KMS-11 (cell line): ENCODE results near the gene SLC6A18.

ENCODE experiments used
- H2AFZ ChIP-seq: fragments of 200-600 bp; sonication (generic); 2 replicates; pipeline ENCODE4 v1.6.1; 2016; ENCODE audit warnings: antibody characterized with exemption, mixed run types, low read depth
- H3K27ac ChIP-seq: fragments of 200-600 bp; sonication (generic); 2 replicates; pipeline ENCODE4 v1.6.1; 2016; ENCODE audit warnings: mild to moderate bottlenecking, mixed run types
- H3K27me3 ChIP-seq: fragments of 200-600 bp; sonication (generic); 2 replicates; pipeline ENCODE4 v1.6.1; 2017; ENCODE audit warnings: mild to moderate bottlenecking, low read depth, mixed run types, moderate library complexity; ENCODE audit not compliant: insufficient read depth
- H3K36me3 ChIP-seq: fragments of 200-600 bp; sonication (generic); 2 replicates; pipeline ENCODE4 v1.6.1; 2017; ENCODE audit warnings: mild to moderate bottlenecking, mixed run types; ENCODE audit not compliant: insufficient read depth
- H3K4me1 ChIP-seq: fragments of 200-600 bp; sonication (generic); 2 replicates; pipeline ENCODE4 v1.6.1; 2016; ENCODE audit warnings: mild to moderate bottlenecking, low read depth, mixed run types; ENCODE audit not compliant: poor library complexity, severe bottlenecking
- H3K4me2 ChIP-seq: fragments of 200-600 bp; sonication (generic); 2 replicates; pipeline ENCODE4 v1.7.0; 2016; ENCODE audit warnings: mild to moderate bottlenecking, mixed run types
- H3K4me3 ChIP-seq: fragments of 200-600 bp; sonication (generic); IDR thresholded peaks from 2 replicates; pipeline ENCODE4 v1.6.1; 2017; ENCODE audit warnings: low read depth, low read length, mixed read lengths; ENCODE audit not compliant: insufficient read depth
- H3K79me2 ChIP-seq: fragments of 200-600 bp; sonication (generic); 2 replicates; pipeline ENCODE4 v1.6.1; 2016; ENCODE audit warnings: low read depth, mixed run types; ENCODE audit not compliant: insufficient read depth
- H3K9ac ChIP-seq: fragments of 200-600 bp; sonication (generic); 2 replicates; pipeline ENCODE4 v1.6.1; 2016; ENCODE audit warnings: mild to moderate bottlenecking, mixed run types
- H4K20me1 ChIP-seq: fragments of 200-600 bp; sonication (generic); 2 replicates; pipeline ENCODE4 v1.6.1; 2016; ENCODE audit warnings: mild to moderate bottlenecking, mixed run types; ENCODE audit not compliant: insufficient read depth
- TF ChIP-seq, protein P1 (sequence below): fragments of 200-600 bp; sonication (generic); conservative IDR thresholded peaks from 2 replicates; pipeline ENCODE4 v1.6.1; 2017; ENCODE audit warnings: low read depth, mild to moderate bottlenecking, antibody characterized with exemption, low read length, moderate library complexity, mixed read lengths

The SLC6A18 gene

DNA sequence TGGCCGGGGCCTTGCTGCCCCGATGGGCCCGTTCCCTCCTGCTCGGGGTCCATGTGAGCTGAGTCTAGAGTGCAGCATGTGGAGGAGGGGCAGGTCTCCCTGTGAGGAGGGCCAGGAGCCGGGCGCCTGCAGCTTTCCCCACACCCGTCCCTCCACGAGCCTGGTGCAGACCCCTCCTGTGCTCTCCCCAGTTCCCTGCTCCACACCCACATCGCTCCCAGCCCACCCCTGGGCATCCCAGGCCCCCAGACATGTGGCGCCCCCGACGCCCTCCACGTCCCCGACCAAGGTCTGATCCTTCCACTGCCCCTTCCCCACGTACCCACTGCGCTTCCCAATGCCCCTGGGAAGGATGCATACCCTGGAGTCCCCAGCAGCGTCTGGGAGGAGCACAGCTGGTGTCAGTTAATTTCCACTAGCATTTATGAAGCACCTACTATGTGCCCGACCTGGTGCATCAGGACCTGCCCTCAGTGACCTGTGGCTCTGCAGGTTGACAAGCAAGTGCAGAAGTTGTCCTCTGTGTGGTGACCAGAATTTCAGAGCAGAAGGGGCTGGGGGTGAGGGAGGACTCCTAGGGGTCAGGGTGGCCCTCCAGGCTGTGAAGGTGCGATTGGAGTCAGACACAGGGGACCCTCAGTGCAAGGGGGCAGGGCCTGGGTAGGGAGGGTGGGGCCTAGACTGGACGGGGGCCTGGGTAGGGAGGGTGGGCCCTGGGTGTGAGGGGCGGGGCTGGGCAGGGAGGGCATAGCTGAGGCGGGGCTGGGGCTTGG, 10.8 kb upstream of the SLC6A18 start:
- Histone ChIP-seq H3K9ac (no peak overlapping the region), H4K20me1 (no peaks in the 10 kb centered on the region), H2AFZ (no peak overlapping the region)

DNA sequence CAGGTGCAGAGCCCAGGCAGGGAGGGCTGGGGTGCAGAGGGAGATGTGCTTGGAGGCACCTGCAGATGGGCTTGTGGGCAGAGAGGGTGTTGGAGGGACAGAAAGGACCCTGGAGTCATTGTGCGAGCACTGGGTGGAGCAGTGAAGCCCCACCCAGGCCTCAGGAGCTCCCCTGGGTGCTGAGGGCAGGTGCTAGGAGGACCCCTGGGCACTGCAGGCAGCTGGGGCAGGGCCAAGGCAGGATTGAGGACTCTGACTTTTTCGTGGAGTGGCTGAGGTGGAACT, 10.3 kb upstream of the SLC6A18 start:
- Histone ChIP-seq H3K79me2 (no peaks in the 10 kb centered on the region), H3K4me2 (no peak overlapping the region), H3K27me3 (peaks cover 13% of the 10 kb centered on the region; the same call in 1 of the 2 replicates), H3K36me3 (no peaks in the 10 kb centered on the region), H3K27ac (no peak overlapping the region), H3K4me3 (no peak overlapping the region), H4K20me1 (no peaks in the 10 kb centered on the region), H2AFZ (no peak overlapping the region), H3K4me1 (peaks cover under 1% of the 10 kb centered on the region), H3K9ac (no peak overlapping the region)
- TF ChIP-seq, protein P1, sequence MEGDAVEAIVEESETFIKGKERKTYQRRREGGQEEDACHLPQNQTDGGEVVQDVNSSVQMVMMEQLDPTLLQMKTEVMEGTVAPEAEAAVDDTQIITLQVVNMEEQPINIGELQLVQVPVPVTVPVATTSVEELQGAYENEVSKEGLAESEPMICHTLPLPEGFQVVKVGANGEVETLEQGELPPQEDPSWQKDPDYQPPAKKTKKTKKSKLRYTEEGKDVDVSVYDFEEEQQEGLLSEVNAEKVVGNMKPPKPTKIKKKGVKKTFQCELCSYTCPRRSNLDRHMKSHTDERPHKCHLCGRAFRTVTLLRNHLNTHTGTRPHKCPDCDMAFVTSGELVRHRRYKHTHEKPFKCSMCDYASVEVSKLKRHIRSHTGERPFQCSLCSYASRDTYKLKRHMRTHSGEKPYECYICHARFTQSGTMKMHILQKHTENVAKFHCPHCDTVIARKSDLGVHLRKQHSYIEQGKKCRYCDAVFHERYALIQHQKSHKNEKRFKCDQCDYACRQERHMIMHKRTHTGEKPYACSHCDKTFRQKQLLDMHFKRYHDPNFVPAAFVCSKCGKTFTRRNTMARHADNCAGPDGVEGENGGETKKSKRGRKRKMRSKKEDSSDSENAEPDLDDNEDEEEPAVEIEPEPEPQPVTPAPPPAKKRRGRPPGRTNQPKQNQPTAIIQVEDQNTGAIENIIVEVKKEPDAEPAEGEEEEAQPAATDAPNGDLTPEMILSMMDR, result no peak

More for the DNA sequence above, 10.8 kb upstream of the SLC6A18 start:
- H3K4me2 ChIP-seq, result no peak overlapping the region
- H3K27ac ChIP-seq, result no peak overlapping the region
- H3K27me3 ChIP-seq, result peaks cover 13% of the 10 kb centered on the region; the same call in 1 of the 2 replicates
- TF ChIP-seq, protein P1, result no peak
- H3K79me2 ChIP-seq, result no peaks in the 10 kb centered on the region
- no peaks in the 10 kb centered on the region for H3K36me3 ChIP-seq
- peaks cover 4% of the 10 kb centered on the region for H3K4me1 ChIP-seq
- no peak overlapping the region for H3K4me3 ChIP-seq

DNA sequence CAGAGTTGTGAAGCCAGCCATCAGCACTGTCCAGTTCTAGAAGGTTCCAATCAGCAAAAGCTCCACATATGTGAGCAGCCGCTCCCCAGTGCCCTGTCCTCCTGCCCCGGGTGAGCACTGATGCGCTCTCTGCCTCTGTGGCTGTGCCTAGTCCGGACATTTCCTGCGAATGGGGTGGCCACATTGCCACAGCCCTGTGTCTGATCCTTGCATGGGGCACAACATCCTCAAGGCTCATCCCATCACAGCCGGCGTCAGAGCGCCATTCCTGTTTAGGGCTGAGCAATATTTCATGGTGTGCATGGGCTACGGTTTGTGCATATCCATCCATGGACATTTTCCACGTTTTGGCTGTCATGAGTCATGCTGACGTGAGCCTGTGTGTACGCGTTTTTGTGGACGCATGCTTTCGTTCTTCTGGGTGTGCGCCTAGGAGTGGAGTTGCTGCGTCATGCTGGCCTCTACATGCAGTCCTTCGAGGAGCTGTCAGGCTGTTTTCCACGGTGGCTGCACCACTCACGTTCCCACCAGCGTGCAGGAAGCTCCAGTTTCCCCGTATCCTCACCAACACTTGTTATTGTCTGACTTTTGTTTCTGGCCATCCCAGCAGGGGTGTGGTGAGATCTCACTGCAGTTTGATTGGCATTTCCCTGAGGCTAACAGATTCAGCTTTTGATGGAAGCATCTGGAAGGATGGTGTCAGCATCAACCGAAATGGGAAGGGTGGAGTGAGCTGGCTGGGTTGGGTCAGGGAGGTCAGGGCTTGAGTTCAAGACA, 9.7 kb upstream of the SLC6A18 start:
- Histone ChIP-seq H2AFZ (no peak overlapping the region), H3K27ac (no peak overlapping the region), H3K79me2 (no peaks in the 10 kb centered on the region), H3K27me3 (peaks cover 13% of the 10 kb centered on the region; the same call in 1 of the 2 replicates), H4K20me1 (no peaks in the 10 kb centered on the region), H3K4me3 (no peak overlapping the region), H3K9ac (no peak overlapping the region), H3K4me2 (no peak overlapping the region), H3K4me1 (no peaks in the 10 kb centered on the region), H3K36me3 (no peaks in the 10 kb centered on the region)
- TF ChIP-seq, protein P1, result no peak

DNA sequence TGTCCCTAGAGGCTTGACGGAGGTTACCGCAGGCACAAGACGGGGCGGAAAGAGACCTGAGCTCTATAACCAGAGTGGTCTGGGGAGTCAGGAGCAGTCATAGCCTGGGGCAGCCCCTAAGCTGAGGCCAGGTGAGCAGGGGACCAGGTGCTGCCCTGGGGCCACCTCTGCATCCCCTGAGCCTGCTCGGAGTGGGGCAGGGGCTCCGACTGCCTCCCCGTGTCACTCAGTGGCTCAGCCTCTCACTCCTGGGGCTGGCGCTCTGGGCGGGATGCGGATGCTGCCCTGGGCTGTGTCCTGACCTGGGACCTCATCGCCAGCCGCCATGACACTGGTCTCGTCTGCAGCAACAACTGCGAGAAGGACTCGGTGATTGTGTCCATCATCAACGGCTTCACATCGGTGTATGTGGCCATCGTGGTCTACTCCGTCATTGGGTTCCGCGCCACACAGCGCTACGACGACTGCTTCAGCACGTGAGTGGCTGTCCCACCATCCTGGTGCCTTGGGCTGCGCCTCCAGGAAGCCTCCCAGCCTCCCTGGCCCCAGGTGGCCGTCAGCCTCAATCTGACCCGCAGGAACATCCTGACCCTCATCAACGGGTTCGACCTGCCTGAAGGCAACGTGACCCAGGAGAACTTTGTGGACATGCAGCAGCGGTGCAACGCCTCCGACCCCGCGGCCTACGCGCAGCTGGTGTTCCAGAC, 8.8 kb upstream of the SLC6A18 start:
- Histone ChIP-seq H3K9ac (no peak overlapping the region), H4K20me1 (no peaks in the 10 kb centered on the region), H3K27me3 (peaks cover 13% of the 10 kb centered on the region; the same call in 1 of the 2 replicates), H3K27ac (no peak overlapping the region), H3K4me1 (no peaks in the 10 kb centered on the region), H3K79me2 (no peaks in the 10 kb centered on the region), H3K4me2 (no peak overlapping the region), H3K4me3 (no peak overlapping the region), H2AFZ (no peak overlapping the region), H3K36me3 (no peaks in the 10 kb centered on the region)
- TF ChIP-seq, protein P1, result no peak
